Nephron progenitor cell (in vitro differentiated cells): ENCODE data around the gene PDE7B.

Experiments used
- DNase-seq: peaks from one replicate; pipeline ENCODE4 v3.0.0; 2021
- H3K27ac Mint-ChIP-seq: 2 replicates; pipeline ENCODE4 v1.8.0; 2021; ENCODE audit warnings: mild to moderate bottlenecking, moderate library complexity, mixed read lengths
- H3K27me3 Mint-ChIP-seq: 2 replicates; pipeline ENCODE4 v1.8.0; 2021; ENCODE audit warnings: mild to moderate bottlenecking, low read depth, mixed read lengths; ENCODE audit not compliant: poor library complexity
- H3K36me3 Mint-ChIP-seq: 2 replicates; pipeline ENCODE4 v1.8.0; 2021; ENCODE audit warnings: low read depth, mixed read lengths
- H3K4me1 Mint-ChIP-seq: 2 replicates; pipeline ENCODE4 v1.8.0; 2021; ENCODE audit warnings: mixed read lengths
- H3K4me3 Mint-ChIP-seq: 2 replicates; pipeline ENCODE4 v1.8.0; 2021; ENCODE audit warnings: mild to moderate bottlenecking, moderate library complexity, mixed read lengths
- H3K9me3 Mint-ChIP-seq: 2 replicates; pipeline ENCODE4 v1.8.0; 2021; ENCODE audit warnings: mild to moderate bottlenecking, moderate library complexity, mixed read lengths
- CTCF ChIP-seq: fragments of 200-600 bp; sonication (generic); IDR thresholded peaks from 2 replicates; pipeline ENCODE4 v1.5.0; 2021; ENCODE audit warnings: antibody characterized with exemption

PDE7B gene

GRCh38 chr6:135950669-135951068 is 99.2 kb downstream of the PDE7B start:
- no peaks in the 10 kb centered on the region for H3K4me1 Mint-ChIP-seq
- no peaks in the 10 kb centered on the region for H3K9me3 Mint-ChIP-seq
- no peaks in the 10 kb centered on the region for H3K27me3 Mint-ChIP-seq
- H3K4me3 Mint-ChIP-seq: no peak overlapping the region
- no peak overlapping the region for H3K27ac Mint-ChIP-seq
- no peaks in the 10 kb centered on the region for H3K36me3 Mint-ChIP-seq
- no peak for TF ChIP-seq CTCF
- no peak for DNase-seq

GRCh38 chr6:135951169-135951568 is 99.7 kb downstream of the PDE7B start:
- Mint-ChIP-seq H3K4me1 (no peaks in the 10 kb centered on the region), H3K9me3 (no peaks in the 10 kb centered on the region), H3K27ac (no peak overlapping the region), H3K36me3 (no peaks in the 10 kb centered on the region), H3K4me3 (no peak overlapping the region), H3K27me3 (no peaks in the 10 kb centered on the region)
- no peak for TF ChIP-seq CTCF
- DNase-seq: no peak

- Mint-ChIP-seq H3K4me1 (no peaks in the 10 kb centered on the region), H3K9me3 (no peaks in the 10 kb centered on the region), H3K27ac (no peak overlapping the region), H3K4me3 (no peak overlapping the region), H3K36me3 (no peaks in the 10 kb centered on the region), H3K27me3 (no peaks in the 10 kb centered on the region)
- DNase-seq: no peak
- no peak for TF ChIP-seq CTCF
These were observed 102.3 kb downstream of the PDE7B start for GRCh38 chr6:135953818-135954217.

- Mint-ChIP-seq H3K9me3 (no peaks in the 10 kb centered on the region), H3K27ac (no peak overlapping the region), H3K4me3 (no peak overlapping the region), H3K36me3 (no peaks in the 10 kb centered on the region), H3K4me1 (no peaks in the 10 kb centered on the region), H3K27me3 (no peaks in the 10 kb centered on the region)
- no peak for DNase-seq
- TF ChIP-seq CTCF: no peak
These were observed 103.6 kb downstream of the PDE7B start for GRCh38 chr6:135955099-135955498.

GRCh38 chr6:135962731-135963130 is 111.2 kb downstream of the PDE7B start:
- H3K27ac Mint-ChIP-seq: no peak overlapping the region
- H3K4me1 Mint-ChIP-seq: no peaks in the 10 kb centered on the region
- peaks cover 13% of the 10 kb centered on the region for H3K9me3 Mint-ChIP-seq
- H3K27me3 Mint-ChIP-seq: no peaks in the 10 kb centered on the region
- no peak for TF ChIP-seq CTCF
- H3K4me3 Mint-ChIP-seq: no peak overlapping the region
- no peak for DNase-seq
- H3K36me3 Mint-ChIP-seq: no peaks in the 10 kb centered on the region

- no peaks in the 10 kb centered on the region for H3K36me3 Mint-ChIP-seq
- no peaks in the 10 kb centered on the region for H3K4me1 Mint-ChIP-seq
These were observed 119.2 kb downstream of the PDE7B start for GRCh38 chr6:135970750-135971149.

More at GRCh38 chr6:135970750-135971149, 119.2 kb downstream of the PDE7B start:
- Mint-ChIP-seq H3K27ac (no peak overlapping the region), H3K27me3 (peaks cover 4% of the 10 kb centered on the region), H3K4me3 (no peak overlapping the region), H3K9me3 (no peaks in the 10 kb centered on the region)
- no peak for TF ChIP-seq CTCF
- DNase-seq: no peak
